B cell (primary cell): ENCODE measurements around the gene GNG2. TPM values are rescaled to one million over a fixed set of nuclear protein-coding genes. Genes with fewer than 3 reads are reported as not detected.

ENCODE experiments used
- ATAC-seq: fragments of 200-7000 bp; cut with Tn5 transposase; one replicate; pipeline ENCODE4 v1.10.0; 2021; ENCODE audit warnings: low read depth, mild to moderate bottlenecking, moderate number of reproducible peaks, moderate library complexity
- CTCF ChIA-PET: fragments of 350-600 bp; sonication (Branson Sonifier 250); formaldehyde crosslinking; loops from one replicate; lab custom pipeline; 2021; ENCODE audit warnings: antibody characterized with exemption, inconsistent platforms; lab: Charles Lee
- POLR2A ChIA-PET: fragments of 350-600 bp; sonication (Branson Sonifier 250); formaldehyde crosslinking; loops from one replicate; lab custom pipeline; 2021; ENCODE audit warnings: antibody characterized with exemption; lab: Charles Lee
- DNase-seq: peaks from one replicate; pipeline ENCODE4 v3.0.0; 2013
- H2AFZ ChIP-seq: 2 replicates; pipeline ENCODE4 v1.6.1; 2012; ENCODE audit warnings: mild to moderate bottlenecking, low read depth, low read length; ENCODE audit not compliant: insufficient read depth, poor library complexity, severe bottlenecking
- H3K27ac ChIP-seq, 2 donors: 1 replicate in 1 of 2; 2 replicates in 1 of 2; pipeline ENCODE4 v1.5.1; 2012 to 2013; ENCODE audit warnings: low read length in 2 of 2, mild to moderate bottlenecking in 2 of 2, moderate library complexity in 1 of 2
- H3K27me3 ChIP-seq, 4 experiments: fragments of 200-600 bp in 1 of 4; sonication (generic) in 1 of 4; replicated peaks in 1 of 4; 1 replicate in 2 of 4; 2 replicates in 2 of 4; pipeline versions ENCODE4 v1.6.1 to v1.7.0; 2013 to 2016; ENCODE audit warnings: low read length in 3 of 4, mild to moderate bottlenecking in 2 of 4, mixed read lengths in 1 of 4, moderate library complexity in 1 of 4; ENCODE audit not compliant: insufficient read depth in 4 of 4, control insufficient read depth in 3 of 4; ENCODE audit errors: control extremely low read depth in 1 of 4
- H3K36me3 ChIP-seq, 2 experiments: replicated peaks in 1 of 2; 1 replicate in 1 of 2; 2 replicates in 1 of 2; pipeline versions ENCODE4 v1.6.1 to v1.7.1; 2013; ENCODE audit warnings: low read length in 1 of 2; ENCODE audit not compliant: insufficient read depth in 2 of 2, control insufficient read depth in 1 of 2; ENCODE audit errors: control extremely low read depth in 1 of 2, extremely low read depth in 1 of 2
- H3K4me1 ChIP-seq, 2 donors: fragments of 200-600 bp in 1 of 2; sonication (generic) in 1 of 2; 1 replicate in 1 of 2; 2 replicates in 1 of 2; pipeline versions ENCODE4 v1.5.1 to v1.6.1; 2013 to 2017; ENCODE audit warnings: low read length in 2 of 2; ENCODE audit not compliant: control insufficient read depth in 2 of 2, insufficient read depth in 2 of 2
- H3K4me2 ChIP-seq: replicated peaks from 2 replicates; pipeline ENCODE3; 2012; ENCODE audit warnings: mild to moderate bottlenecking, low read depth, low read length; ENCODE audit not compliant: poor library complexity, severe bottlenecking
- H3K4me3 ChIP-seq, 5 experiments: fragments of 200-600 bp in 1 of 5; sonication (generic) in 1 of 5; 1 replicate in 3 of 5; 2 replicates in 2 of 5; pipeline versions ENCODE4 v1.5.1 to v1.7.0; 2011 to 2016; ENCODE audit warnings: low read length in 4 of 5, mild to moderate bottlenecking in 4 of 5, low read depth in 2 of 5, control low read depth in 1 of 5, moderate library complexity in 1 of 5; ENCODE audit not compliant: insufficient read depth in 1 of 5; ENCODE audit errors: control extremely low read depth in 1 of 5, extremely low read depth in 1 of 5
- H3K79me2 ChIP-seq: fragments of 200-600 bp; sonication (generic); one replicate; pipeline ENCODE4 v1.6.0; 2016; ENCODE audit warnings: low read length; ENCODE audit not compliant: control insufficient read depth, insufficient read depth
- H3K9ac ChIP-seq: fragments of 200-600 bp; sonication (generic); 2 replicates; pipeline ENCODE4 v1.6.1; 2017; ENCODE audit warnings: mild to moderate bottlenecking, low read length, moderate library complexity
- H3K9me3 ChIP-seq, 3 donors: one replicate each; pipeline versions ENCODE4 v1.6.1 to v1.7.1; 2013; ENCODE audit warnings: low read length in 2 of 3; ENCODE audit not compliant: control insufficient read depth in 2 of 3, insufficient read depth in 1 of 3; ENCODE audit errors: control extremely low read depth in 1 of 3
- H4K20me1 ChIP-seq: 2 replicates; pipeline ENCODE4 v1.6.0; 2012; ENCODE audit warnings: mild to moderate bottlenecking, low read length; ENCODE audit not compliant: insufficient read depth, control insufficient read depth, poor library complexity, severe bottlenecking
- H3K27ac Mint-ChIP-seq: one replicate; pipeline ENCODE4 v1.8.0; 2021; ENCODE audit warnings: mixed read lengths
- H3K27me3 Mint-ChIP-seq: one replicate; pipeline ENCODE4 v1.8.0; 2021; ENCODE audit warnings: mixed read lengths
- H3K4me1 Mint-ChIP-seq: one replicate; pipeline ENCODE4 v1.8.0; 2021; ENCODE audit warnings: mixed read lengths
- H3K4me3 Mint-ChIP-seq: one replicate; pipeline ENCODE4 v1.8.0; 2021; ENCODE audit warnings: mixed read lengths
- H3K9me3 Mint-ChIP-seq: one replicate; pipeline ENCODE4 v1.8.0; 2022; ENCODE audit warnings: mixed read lengths; ENCODE audit not compliant: insufficient read depth
- CTCF ChIP-seq: fragments of 200-600 bp; IDR thresholded peaks from one replicate; pipeline ENCODE4 v1.8.0; 2022; ENCODE audit warnings: antibody characterized with exemption, mild to moderate bottlenecking
- EZH2 ChIP-seq: IDR thresholded peaks from 2 replicates; pipeline ENCODE4 v1.6.1; 2012; ENCODE audit warnings: borderline replicate concordance, low read depth, mild to moderate bottlenecking, moderate library complexity, low read length; ENCODE audit not compliant: insufficient read depth, poor library complexity, severe bottlenecking
- WGBS: methylation state at CpG from one replicate; pipeline ENCODE4 v1.1.5; 2013; ENCODE audit warnings: missing lambda C conversion rate; ENCODE audit not compliant: insufficient coverage; 5-methylcytosine and 5-hydroxymethylcytosine counted together
- intact Hi-C: fragments of 100-400 bp; cut with micrococcal nuclease; formaldehyde crosslinking; loops from one replicate; pipeline ENCODE4 v1.10.0; 2022
- polyA plus RNA-seq: library from polyadenylated mRNA; depleted of rRNA; stranded (reverse); fragments of >200 nt; gene quantifications from 2 replicates; pipeline ENCODE4 v1.2.3, GENCODE V29; 2012
- total RNA-seq, 2 donors: library from RNA; stranded (reverse); fragments of 120-200 nt in 1 of 2; gene quantifications; 1 replicate in 1 of 2; 2 replicates in 1 of 2; pipeline versions ENCODE4 v1.2.3 to v1.2.4, GENCODE V29; 2013 to 2022

GNG2 gene
- total and polyA plus RNA-seq, 2 donors (not counting 1 experiment from before 2014, with no cell fraction given) = 21.9 to 57.6 TPM

GRCh38 chr14:51954657-51955056 lies 94.2 kb downstream of the GNG2 start:
- H3K4me3 Mint-ChIP-seq = no peak overlapping the region
- no peak overlapping the region for H3K27ac Mint-ChIP-seq
- H3K4me1 ChIP-seq = no peaks in the 10 kb centered on the region
- no peaks in the 10 kb centered on the region for H3K4me1 Mint-ChIP-seq
- no peaks in the 10 kb centered on the region for H3K27me3 ChIP-seq
- peak; percentile 9 for TF ChIP-seq CTCF
- no peak for TF ChIP-seq EZH2
- 93% methylated on average over 2 of the region's 3 CpGs for WGBS
- no peak overlapping the region for H3K4me3 ChIP-seq
- no peaks in the 10 kb centered on the region for H3K27me3 Mint-ChIP-seq
- ATAC-seq (no peak), DNase-seq (no peak)
- intact Hi-C loops = no loop called here
- no peak overlapping the region for H3K27ac ChIP-seq
- H3K79me2 ChIP-seq = peaks cover 4% of the 10 kb centered on the region
- H4K20me1 ChIP-seq = no peaks in the 10 kb centered on the region
- peaks cover 0 to 13% (median 3%) of the 10 kb centered on the region in 3 donors for H3K9me3 ChIP-seq
- peaks cover 17 to 86% of the 10 kb centered on the region in 2 experiments for H3K36me3 ChIP-seq
- ChIA-PET CTCF (interaction anchor here (0.6 to 2.7 kb wide), 5 partner anchors 25 to 671 kb away, joined by 3 to 11 read pairs (median 4); no protein-coding TSS in a partner anchor), POLR2A (no interaction called here)
- H2AFZ ChIP-seq = no peak overlapping the region
- H3K4me2 ChIP-seq = no peak overlapping the region
- peaks cover 14% of the 10 kb centered on the region for H3K9me3 Mint-ChIP-seq
- H3K9ac ChIP-seq = no peak overlapping the region

- Mint-ChIP-seq H3K27ac (no peak overlapping the region), H3K27me3 (no peaks in the 10 kb centered on the region), H3K9me3 (peaks cover 18% of the 10 kb centered on the region), H3K4me3 (no peak overlapping the region), H3K4me1 (peaks cover 10% of the 10 kb centered on the region)
- Histone ChIP-seq H3K4me2 (no peak overlapping the region), H4K20me1 (no peaks in the 10 kb centered on the region), H3K4me3 (no peak overlapping the region), H3K4me1 (no peaks in the 10 kb centered on the region), H3K9me3 (peaks cover 0 to 14% (median 3%) of the 10 kb centered on the region in 3 donors), H3K79me2 (peaks cover 4% of the 10 kb centered on the region), H3K27ac (no peak overlapping the region), H3K9ac (no peak overlapping the region), H3K27me3 (no peaks in the 10 kb centered on the region), H2AFZ (no peak overlapping the region), H3K36me3 (peaks cover 7 to 57% of the 10 kb centered on the region in 2 experiments)
- DNase-seq (no peak), ATAC-seq (no peak)
- intact Hi-C loops = no loop called here
- POLR2A ChIA-PET = no interaction called here
- CTCF ChIA-PET = interaction anchor here (0.9 kb wide), 1 partner anchor 21 kb away, joined by 3 read pairs; no protein-coding TSS in a partner anchor
- WGBS = 100% methylated on average over 2 of the region's 2 CpGs
- TF ChIP-seq EZH2 (no peak), CTCF (no peak)
These were observed 97.5 kb downstream of the GNG2 start for GRCh38 chr14:51957950-51958349.
